ENCODE results near the gene AHCYL1. TPM values are rescaled to one million over a fixed set of nuclear protein-coding genes. Genes with fewer than 3 reads are reported as not detected.

The AHCYL1 gene
- total RNA-seq, 1 donor from 2014 or later: 41.6 TPM

DNA sequence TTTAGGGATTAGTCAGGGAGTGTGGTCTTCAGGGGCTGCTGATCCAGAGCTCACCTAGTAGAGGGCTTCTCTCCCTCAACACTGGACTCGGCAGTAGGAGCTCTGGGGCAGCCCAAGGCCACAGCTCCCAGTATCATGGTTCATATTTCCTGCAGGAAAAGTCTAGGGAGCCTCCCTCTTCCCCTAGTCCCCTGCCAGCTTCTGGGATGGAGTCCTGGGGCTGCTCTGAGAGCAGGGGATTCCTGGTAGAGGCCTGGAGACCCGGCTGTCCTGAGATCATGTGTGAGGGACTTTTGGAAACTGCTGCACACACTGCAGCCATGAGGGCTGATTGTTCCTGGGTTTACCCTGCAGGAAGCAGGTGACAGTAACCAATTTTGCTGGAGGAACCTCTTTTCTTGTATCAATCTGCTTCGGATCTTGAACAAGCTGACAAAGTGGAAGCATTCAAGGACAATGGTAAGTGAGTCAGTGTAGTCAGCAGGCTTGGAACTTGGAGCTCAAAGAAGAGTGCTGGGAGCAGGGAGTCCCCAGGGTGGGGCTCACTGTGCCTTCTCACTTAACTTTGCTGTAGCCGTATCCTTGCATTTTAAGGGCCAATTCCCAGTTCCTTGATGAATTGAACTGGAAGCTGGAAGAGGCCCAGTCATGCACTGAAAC lies 66.2 kb downstream of the AHCYL1 start:
- TF ChIP-seq, protein P1, sequence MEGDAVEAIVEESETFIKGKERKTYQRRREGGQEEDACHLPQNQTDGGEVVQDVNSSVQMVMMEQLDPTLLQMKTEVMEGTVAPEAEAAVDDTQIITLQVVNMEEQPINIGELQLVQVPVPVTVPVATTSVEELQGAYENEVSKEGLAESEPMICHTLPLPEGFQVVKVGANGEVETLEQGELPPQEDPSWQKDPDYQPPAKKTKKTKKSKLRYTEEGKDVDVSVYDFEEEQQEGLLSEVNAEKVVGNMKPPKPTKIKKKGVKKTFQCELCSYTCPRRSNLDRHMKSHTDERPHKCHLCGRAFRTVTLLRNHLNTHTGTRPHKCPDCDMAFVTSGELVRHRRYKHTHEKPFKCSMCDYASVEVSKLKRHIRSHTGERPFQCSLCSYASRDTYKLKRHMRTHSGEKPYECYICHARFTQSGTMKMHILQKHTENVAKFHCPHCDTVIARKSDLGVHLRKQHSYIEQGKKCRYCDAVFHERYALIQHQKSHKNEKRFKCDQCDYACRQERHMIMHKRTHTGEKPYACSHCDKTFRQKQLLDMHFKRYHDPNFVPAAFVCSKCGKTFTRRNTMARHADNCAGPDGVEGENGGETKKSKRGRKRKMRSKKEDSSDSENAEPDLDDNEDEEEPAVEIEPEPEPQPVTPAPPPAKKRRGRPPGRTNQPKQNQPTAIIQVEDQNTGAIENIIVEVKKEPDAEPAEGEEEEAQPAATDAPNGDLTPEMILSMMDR (IDR thresholded peaks at IDR 0.05): no peak
- intact Hi-C loops (cut with micrococcal nuclease): no loop called here
- Mint-ChIP-seq H3K4me3 (no peak overlapping the region), H3K36me3 (ENCODE audit: low read depth) (peaks cover 95% of the 10 kb centered on the region), H3K4me1 (no peaks in the 10 kb centered on the region), H3K27me3 (no peaks in the 10 kb centered on the region), H3K9me3 (no peaks in the 10 kb centered on the region), H3K27ac (no peak overlapping the region)
- POLR2A ChIA-PET: interaction anchor here (1.0 kb wide), 1 partner anchor 14 kb away, joined by 3 read pairs; no protein-coding TSS in a partner anchor
- ATAC-seq (ENCODE audit: low read depth): no peak
- DNase-seq: no peak
- CTCF ChIA-PET: interaction anchor here (0.6 to 7.3 kb wide), 3 partner anchors 9 to 53 kb away, joined by 3 to 78 read pairs (median 10); no protein-coding TSS in a partner anchor

DNA sequence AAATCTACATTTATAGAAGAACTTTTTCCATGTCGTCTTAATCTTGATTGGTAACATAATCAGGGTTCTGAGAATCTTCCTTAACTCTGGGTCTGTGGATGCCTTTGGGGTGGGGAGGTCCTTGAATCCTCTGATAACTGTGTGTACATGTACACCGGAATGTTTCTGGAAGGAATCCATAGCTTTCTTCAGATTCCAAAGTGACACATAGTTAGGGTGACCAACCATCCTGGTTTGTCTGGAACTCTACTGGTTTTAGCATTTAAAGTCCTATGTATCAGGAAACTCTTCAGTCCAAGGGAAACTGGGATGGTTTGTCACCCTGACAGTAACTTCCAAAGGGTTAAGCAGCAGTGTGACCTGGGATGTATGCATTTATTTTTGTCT lies 66.7 kb downstream of the AHCYL1 start:
- H3K4me3 Mint-ChIP-seq: no peak overlapping the region
- ChIA-PET POLR2A (interaction anchor here (1.0 kb wide), 1 partner anchor 15 kb away, joined by 3 read pairs; no protein-coding TSS in a partner anchor), CTCF (interaction anchor here (0.6 to 7.3 kb wide), 7 partner anchors 9 to 409 kb away, joined by 3 to 78 read pairs (median 4); partner anchors contain the start of genes AHCYL1 and STRIP1)
- H3K36me3 Mint-ChIP-seq (ENCODE audit: low read depth): peaks cover 95% of the 10 kb centered on the region
- H3K9me3 Mint-ChIP-seq: no peaks in the 10 kb centered on the region
- ATAC-seq (ENCODE audit: low read depth): no peak
- no peak for DNase-seq
- TF ChIP-seq, protein P1 (IDR thresholded peaks at IDR 0.05): no peak
- H3K27me3 Mint-ChIP-seq: no peaks in the 10 kb centered on the region
- H3K4me1 Mint-ChIP-seq: no peaks in the 10 kb centered on the region
- H3K27ac Mint-ChIP-seq: no peak overlapping the region
- intact Hi-C loops (cut with micrococcal nuclease): no loop called here

DNA sequence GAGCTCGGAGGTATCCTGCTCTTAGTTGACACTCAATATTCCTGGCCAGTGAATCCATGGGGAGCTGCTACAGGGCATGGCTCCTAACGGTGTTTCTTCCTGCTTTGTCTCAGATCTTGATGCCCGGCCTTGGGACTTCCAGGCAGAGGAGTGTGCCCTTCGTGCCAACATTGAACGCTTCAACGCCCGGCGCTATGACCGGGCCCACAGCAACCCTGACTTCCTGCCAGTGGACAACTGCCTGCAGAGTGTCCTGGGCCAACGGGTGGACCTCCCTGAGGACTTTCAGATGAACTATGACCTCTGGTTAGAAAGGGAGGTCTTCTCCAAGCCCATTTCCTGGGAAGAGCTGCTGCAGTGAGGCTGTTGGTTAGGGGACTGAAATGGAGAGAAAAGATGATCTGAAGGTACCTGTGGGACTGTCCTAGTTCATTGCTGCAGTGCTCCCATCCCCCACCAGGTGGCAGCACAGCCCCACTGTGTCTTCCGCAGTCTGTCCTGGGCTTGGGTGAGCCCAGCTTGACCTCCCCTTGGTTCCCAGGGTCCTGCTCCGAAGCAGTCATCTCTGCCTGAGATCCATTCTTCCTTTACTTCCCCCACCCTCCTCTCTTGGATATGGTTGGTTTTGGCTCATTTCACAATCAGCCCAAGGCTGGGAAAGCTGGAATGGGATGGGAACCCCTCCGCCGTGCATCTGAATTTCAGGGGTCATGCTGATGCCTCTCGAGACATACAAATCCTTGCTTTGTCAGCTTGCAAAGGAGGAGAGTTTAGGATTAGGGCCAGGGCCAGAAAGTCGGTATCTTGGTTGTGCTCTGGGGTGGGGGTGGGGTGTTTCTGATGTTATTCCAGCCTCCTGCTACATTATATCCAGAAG lies 69.2 kb downstream of the AHCYL1 start:
- Mint-ChIP-seq H3K36me3 (ENCODE audit: low read depth) (peaks cover 98% of the 10 kb centered on the region), H3K9me3 (no peaks in the 10 kb centered on the region), H3K4me3 (no peak overlapping the region), H3K27me3 (no peaks in the 10 kb centered on the region), H3K27ac (no peak overlapping the region), H3K4me1 (no peaks in the 10 kb centered on the region)
- ChIA-PET POLR2A (interaction anchor here (2.1 kb wide), 1 partner anchor 19 kb away, joined by 7 read pairs; the partner anchor contains the start of gene STRIP1), CTCF (interaction anchor here (0.7 to 7.3 kb wide), 11 partner anchors 8 to 442 kb away, joined by 3 to 78 read pairs (median 5); partner anchors contain the start of gene STRIP1)
- ATAC-seq (ENCODE audit: low read depth) (peak; percentile 85), DNase-seq (peak; percentile 68)
- intact Hi-C loops (cut with micrococcal nuclease): loop anchor here (1.0 kb wide), 3 partner anchors 53 to 443 kb away; no protein-coding TSS in a partner anchor
- TF ChIP-seq, protein P1 (IDR thresholded peaks at IDR 0.05): peak; percentile 50

DNA sequence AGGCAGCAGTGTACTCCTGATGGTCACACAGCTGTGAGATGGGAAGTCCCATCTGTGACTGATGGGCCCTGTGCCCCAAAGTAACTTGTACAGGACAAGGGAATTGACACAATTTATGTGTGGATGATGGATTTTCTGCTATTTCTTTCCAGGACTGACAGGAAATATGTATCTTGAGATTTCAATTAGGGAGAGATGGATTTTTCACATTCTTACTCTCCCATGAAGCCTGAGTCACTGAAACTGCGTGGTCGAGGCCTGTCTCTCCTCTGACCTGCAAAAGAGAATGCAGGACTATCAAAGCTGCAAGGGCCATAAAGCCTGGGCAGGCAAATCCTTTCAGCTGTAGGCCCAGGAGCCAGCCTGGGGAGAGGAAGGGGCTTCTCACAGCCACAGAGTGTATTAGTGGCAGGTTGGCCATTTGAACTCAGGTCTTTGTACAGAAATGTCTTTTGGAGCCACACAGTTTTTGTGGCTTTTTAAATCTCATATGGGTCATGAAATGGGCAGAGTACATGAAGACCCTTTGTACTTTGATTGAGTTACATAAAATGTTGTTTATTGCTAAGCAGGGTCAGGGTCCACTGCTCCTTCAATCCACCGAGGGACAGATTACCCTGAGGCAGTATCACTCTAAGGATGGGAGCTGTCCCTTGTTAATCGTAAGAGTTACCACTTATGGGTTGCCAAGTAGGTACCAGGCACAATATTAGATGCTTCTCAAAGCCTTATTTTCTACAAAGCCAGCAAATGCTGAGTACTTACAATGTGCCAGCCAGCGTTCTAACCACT lies 71.1 kb downstream of the AHCYL1 start:
- ATAC-seq (ENCODE audit: low read depth) (no peak), DNase-seq (no peak)
- Mint-ChIP-seq H3K9me3 (no peaks in the 10 kb centered on the region), H3K27ac (no peak overlapping the region), H3K4me3 (no peak overlapping the region), H3K36me3 (ENCODE audit: low read depth) (peaks cover 94% of the 10 kb centered on the region), H3K4me1 (no peaks in the 10 kb centered on the region), H3K27me3 (no peaks in the 10 kb centered on the region)
- ChIA-PET POLR2A (no interaction called here), CTCF (interaction anchor here (7.3 kb wide), 1 partner anchor 48 kb away, joined by 78 read pairs; no protein-coding TSS in a partner anchor)
- intact Hi-C loops (cut with micrococcal nuclease): no loop called here
- TF ChIP-seq, protein P1 (IDR thresholded peaks at IDR 0.05): no peak

Measured in activated B cell treated with CpG ODN at 0.5 μM for 24 hours (primary cell).